ENCODE measurements around the gene SNTB2.
"Not testable (repeated sequence)": the region's sequence is repeated elsewhere in the genome, so short reads cannot be mapped to it uniquely, and the experiment has no call there.

The SNTB2 gene

DNA sequence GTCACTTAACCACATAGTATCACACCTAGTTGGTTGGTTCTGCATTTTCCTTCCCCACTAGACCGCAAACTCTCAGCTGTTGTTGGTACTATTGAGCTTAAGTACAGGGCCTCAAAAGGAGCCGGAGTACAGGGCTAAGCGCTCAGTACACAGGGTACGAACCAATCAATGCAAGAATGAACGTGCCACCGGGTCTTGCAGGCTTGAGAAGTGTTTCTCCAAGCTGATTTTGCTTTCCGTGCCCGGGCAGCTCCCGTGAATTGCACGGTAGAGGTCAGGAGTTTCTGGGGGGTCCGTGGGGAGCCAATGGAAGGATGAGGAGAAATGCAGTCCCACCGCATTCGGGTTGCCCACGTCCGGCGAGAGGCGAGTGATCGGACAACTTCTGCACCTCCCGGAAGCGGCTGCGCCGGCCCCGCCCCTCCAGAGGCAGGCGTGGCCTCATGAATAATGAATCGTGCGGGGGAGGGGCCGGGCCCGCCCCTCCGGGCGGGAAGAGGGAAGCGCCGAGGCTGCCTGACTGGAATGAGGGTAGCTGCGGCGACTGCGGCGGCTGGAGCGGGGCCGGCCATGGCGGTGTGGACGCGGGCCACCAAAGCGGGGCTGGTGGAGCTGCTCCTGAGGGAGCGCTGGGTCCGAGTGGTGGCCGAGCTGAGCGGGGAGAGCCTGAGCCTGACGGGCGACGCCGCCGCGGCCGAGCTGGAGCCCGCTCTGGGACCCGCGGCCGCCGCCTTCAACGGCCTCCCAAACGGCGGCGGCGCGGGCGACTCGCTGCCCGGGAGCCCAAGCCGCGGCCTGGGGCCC lies at the start of gene SNTB2:
TSS of gene SNTB2 (plus strand) at position 523 of the 804 bp plus-strand sequence. CDS start at position 526, 3 bp downstream.
- no peak for DNase-seq (ENCODE audit: low read depth)

DNA sequence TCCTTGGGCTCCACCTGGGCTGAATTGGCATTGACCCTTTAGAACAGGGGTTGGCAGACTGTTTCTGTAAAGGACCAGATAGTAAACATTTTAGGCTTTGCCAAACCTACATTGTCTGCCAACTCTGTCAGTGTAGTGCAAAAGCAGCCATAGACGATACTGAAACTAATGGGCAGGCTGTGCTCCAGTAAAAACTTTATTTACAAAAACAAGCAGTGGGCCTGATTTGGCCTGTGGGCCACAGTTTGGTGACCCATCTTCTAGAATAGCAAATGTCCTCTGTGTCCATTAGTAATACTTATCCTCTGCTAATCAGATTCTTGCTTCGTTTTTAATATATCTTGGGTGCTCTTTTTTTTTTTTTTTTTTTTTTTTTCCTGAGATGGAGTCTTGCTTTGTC lies 48.4 kb upstream of the SNTB2 start:
- no peak for DNase-seq (ENCODE audit: low read depth)

DNA sequence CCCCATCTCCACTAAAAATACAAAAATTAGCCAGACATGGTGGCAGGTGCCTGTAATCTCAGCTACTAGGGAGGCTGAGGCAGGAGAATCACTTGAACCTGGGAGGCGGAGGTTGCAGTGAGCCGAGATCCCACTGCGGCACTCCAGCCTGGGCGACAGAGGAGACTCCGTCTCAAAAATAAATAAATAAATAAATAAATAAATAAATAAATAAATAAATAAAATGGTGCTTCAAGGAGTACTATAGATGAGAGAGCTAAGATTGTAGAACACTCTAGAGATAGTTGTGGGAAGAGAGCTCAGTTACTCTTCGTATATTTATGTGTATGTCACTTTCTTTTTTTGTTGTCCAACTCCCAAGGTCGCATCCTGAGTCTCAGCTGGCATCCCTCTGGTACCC lies 47.5 kb upstream of the SNTB2 start:
- DNase-seq (ENCODE audit: low read depth): not testable (repeated sequence)

GRCh38 chr16:69141014-69141413 lies 46.0 kb upstream of the SNTB2 start:
- DNase-seq (ENCODE audit: low read depth): no peak

DNA sequence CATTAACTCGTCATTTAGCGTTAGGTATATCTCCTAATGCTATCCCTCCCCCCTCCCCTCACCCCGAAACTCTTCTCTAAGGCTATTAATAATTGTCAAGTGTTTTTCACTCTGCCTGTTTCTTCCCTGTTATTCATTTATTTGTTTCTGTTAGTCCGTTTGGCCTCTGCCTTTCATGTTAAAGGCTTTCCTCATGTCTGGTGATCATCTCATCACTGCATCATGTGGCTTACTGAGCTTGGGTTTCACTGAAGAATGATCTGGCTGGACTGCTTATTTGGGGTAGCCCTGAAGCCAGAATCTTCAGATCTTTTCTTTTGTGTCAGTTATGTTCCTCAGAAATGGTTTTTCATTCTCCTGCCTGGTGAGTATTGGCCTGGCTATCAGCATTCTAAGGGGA lies 45.0 kb upstream of the SNTB2 start:
- DNase-seq (ENCODE audit: low read depth): no peak

- no peak for DNase-seq (ENCODE audit: low read depth)
Observed at GRCh38 chr16:69143116-69143515, 43.8 kb upstream of the SNTB2 start.

DNA sequence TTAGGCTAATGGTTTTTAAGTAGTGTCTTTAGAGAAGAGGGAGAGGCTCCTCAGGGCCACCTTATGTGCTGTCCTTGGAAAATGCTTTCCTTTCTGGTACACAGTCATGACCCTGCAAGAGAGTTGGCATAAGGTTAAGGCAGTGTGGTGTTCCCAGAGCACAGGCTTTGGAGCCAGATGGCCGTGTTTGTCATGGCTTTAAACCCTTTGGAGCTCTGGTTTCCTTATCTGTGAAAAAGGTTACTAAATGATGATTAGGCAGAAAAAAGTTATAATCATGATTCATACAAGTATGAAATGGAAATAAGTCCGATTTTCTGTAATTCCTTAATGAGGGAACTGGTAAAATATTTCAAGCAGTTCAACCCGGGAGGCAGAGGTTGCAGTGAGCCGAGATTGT lies 41.3 kb upstream of the SNTB2 start:
- no peak for DNase-seq (ENCODE audit: low read depth)

DNA sequence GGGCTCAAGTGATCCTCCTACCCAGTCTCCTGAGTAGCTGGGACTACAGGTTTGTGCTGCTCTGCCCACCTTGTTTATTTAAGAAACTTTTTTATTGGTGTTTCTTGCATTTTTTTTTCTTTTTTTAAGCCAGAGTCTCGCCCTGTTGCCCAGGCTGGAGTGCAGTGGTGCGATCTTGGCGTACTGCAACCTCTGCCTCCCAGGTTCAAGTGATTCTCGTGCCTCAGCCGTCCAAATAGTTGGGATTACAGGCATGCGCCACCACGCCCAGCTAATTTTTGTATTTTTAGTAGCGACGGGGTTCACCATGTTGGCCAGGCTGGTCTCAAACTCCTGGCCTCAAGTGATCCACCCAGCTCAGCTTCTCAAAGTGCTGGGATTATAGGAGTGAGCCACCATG lies 37.3 kb upstream of the SNTB2 start:
- DNase-seq (ENCODE audit: low read depth): not testable (repeated sequence)

GRCh38 chr16:69150146-69150865 lies 36.7 kb upstream of the SNTB2 start:
- DNase-seq (ENCODE audit: low read depth): no peak

DNA sequence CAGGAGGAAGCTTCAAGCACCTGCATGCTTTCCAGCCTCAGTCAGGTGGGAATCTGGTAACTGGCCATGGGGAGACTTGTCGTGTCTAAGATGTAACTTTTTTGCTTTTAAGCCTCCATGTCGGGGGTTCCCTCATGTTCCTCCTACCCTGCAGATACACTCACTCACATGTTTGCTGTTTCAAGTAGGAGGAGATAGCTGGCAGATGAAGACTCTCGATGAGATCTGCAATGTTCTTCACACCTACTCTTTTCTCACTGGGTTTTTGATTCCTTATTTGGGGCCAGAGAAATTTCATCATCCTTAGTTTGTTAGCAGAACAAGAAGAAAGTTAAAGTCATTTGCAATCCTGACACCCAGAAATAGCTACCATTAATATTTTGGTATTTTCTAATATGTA lies 29.8 kb upstream of the SNTB2 start:
- no peak for DNase-seq (ENCODE audit: low read depth)

- DNase-seq (ENCODE audit: low read depth): no peak
Observed at GRCh38 chr16:69160192-69160591, 26.8 kb upstream of the SNTB2 start.

DNA sequence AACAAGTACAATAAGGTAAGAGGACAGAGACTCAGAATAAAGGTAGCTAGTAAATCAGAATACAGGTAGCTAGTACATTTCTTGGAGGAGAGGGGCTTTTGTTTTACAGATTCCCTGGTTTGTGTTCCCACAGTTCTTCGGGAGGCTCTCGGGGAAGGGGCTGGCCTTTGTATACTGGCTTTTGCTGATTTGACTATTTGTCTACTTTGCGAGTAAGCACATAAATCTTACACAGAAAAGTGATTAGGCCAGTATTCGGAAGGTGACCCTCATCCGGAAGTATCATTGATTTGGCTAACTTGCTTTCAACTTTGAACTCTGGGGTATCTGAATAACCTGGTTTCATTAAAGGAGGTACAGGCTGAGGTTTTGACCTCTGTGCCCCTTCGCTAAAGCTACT lies 21.4 kb upstream of the SNTB2 start:
- no peak for DNase-seq (ENCODE audit: low read depth)

DNA sequence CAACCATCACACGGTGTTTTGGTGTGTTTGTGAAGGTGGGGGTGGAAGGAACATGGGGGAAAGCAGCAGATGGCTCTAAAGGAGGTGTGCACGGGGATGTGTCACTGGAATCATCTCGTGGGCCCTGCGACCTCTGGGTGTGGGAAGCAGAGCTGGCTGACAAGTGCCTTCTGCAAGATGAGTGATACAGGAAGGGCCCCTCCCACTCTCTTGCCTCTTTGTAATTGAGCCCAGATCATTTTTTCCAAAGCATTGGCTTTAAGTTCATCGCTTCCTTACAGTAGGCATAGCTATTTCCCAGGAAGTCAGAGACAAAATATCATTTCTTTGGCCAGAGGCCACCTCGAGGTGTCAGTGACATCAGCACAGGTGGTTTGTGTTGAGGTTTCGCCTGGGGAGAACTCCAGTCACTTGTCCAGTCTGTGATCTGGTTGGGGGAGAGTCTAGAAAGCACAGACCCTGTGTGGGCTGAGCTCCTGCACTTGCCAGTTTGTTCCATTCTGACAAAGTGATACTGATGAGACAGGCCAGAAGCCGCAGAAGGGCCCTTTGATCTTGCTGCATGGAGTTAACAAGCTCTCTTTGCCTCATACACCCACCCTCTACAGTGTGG lies 20.6 kb upstream of the SNTB2 start:
- no peak for DNase-seq (ENCODE audit: low read depth)

- no peak for DNase-seq (ENCODE audit: low read depth)
Observed at GRCh38 chr16:69166946-69167930, 19.7 kb upstream of the SNTB2 start.

GRCh38 chr16:69169051-69169450 lies 17.9 kb upstream of the SNTB2 start:
- no peak for DNase-seq (ENCODE audit: low read depth)

DNA sequence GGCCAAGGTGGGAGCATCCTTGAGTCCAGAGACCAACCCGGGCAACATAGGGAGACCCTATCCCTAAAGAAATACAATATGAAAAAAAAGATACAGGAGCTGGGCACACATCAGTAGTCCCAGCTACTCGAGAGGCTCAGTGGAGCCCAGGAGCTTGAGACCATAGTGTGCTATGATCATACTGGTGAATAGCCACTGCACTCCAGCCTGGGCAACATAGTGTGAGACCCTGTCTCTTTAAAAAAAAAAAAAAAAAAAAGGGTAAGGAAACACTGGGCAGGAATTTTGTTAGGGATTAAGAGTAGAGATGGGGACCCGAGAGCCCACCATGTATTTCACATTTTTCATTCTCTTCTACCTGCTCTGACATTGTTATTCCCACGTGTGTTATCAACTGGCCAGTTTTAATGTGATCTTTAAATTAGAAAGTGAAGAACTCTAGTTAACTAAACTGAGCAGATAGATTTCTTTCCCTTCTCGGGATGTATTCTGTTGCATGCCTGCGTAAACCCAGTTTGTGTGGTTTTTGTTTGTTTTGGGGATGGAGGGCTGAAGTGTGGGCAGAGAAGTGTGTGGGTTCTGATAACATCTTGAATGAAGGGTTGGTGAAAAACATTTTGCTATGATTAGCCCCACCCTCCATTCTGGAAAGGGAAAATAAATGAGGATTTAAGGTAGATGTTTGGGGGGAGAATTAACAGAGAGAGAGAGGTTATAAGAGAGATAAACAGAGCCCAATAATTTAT lies 17.2 kb upstream of the SNTB2 start:
- DNase-seq (ENCODE audit: low read depth): no peak

- no peak for DNase-seq (ENCODE audit: low read depth)
Observed at GRCh38 chr16:69171325-69172084, 15.5 kb upstream of the SNTB2 start.

GRCh38 chr16:69176033-69176800 lies 10.7 kb upstream of the SNTB2 start:
- DNase-seq (ENCODE audit: low read depth): no peak

- no peak for DNase-seq (ENCODE audit: low read depth)
Observed at GRCh38 chr16:69179328-69180010, 7.5 kb upstream of the SNTB2 start.
